Epithelial cell of proximal tubule (primary cell): ENCODE data around the gene PRCC. TPM values are rescaled to one million over a fixed set of nuclear protein-coding genes. Genes with fewer than 3 reads are reported as not detected.

ENCODE experiments used
- DNase-seq: peaks from one replicate; pipeline ENCODE4 v3.0.0-alpha.2; 2011; ENCODE audit warnings: low read depth
- H3K4me3 ChIP-seq: 2 replicates; pipeline ENCODE4 v1.5.1; 2011; ENCODE audit warnings: low read depth, mild to moderate bottlenecking, low read length
- total RNA-seq: library from RNA; depleted of rRNA; stranded (reverse); fragments of >200 nt; gene quantifications from 2 replicates; pipeline ENCODE4 v1.2.3, GENCODE V29; 2015
- TF ChIP-seq, protein P1 (sequence below): conservative IDR thresholded peaks from 2 replicates; pipeline ENCODE4 v1.5.1; 2012; ENCODE audit warnings: low read depth, mild to moderate bottlenecking, low read length

Gene PRCC
- total RNA-seq, 1 donor from 2014 or later = 49.5 TPM

DNA sequence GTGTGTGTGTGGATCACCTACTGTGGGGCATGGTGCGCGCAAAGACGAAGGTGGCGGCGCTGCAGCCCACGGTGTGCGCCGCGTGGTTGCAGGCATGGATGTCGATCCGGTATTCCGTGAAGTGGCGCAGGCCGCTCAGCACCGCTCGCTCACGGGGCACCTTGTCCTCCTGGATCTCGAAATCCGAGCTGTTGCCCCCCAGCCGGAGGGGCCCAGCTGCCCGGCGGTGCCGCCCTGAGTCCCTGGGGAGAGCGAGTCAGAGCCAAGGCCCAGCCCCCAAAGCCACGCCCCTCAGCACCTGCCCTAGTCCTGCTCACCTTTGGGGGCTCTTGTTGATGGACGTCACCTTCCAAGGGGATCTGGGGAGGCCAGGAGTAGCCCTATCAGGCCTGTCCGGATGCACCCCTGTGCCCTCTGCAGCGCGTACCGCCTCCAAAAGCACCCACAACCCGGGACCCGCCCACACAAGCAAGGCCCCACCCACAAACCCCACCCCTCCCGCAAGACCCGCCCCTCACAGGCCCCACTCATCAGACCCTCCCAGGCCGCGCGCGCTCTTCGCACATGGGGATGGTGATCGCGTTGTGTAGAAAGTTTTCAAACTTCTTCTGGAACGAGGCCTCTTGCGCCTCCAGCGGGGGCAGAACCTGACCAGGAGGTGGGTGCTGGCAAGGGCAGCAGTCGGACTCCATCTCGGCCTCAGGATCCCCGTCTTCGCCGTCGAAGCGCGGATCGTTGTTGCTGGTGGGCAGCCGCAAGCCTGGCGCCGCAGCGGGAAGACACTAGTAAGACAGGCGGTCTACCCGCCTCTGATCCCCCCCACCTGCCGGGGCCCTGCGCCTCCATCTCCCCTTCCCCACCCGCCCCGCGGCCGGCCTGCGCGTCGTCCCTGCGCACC lies 78.0 kb downstream of the PRCC start:
- DNase-seq = no peak
- TF ChIP-seq, protein P1, sequence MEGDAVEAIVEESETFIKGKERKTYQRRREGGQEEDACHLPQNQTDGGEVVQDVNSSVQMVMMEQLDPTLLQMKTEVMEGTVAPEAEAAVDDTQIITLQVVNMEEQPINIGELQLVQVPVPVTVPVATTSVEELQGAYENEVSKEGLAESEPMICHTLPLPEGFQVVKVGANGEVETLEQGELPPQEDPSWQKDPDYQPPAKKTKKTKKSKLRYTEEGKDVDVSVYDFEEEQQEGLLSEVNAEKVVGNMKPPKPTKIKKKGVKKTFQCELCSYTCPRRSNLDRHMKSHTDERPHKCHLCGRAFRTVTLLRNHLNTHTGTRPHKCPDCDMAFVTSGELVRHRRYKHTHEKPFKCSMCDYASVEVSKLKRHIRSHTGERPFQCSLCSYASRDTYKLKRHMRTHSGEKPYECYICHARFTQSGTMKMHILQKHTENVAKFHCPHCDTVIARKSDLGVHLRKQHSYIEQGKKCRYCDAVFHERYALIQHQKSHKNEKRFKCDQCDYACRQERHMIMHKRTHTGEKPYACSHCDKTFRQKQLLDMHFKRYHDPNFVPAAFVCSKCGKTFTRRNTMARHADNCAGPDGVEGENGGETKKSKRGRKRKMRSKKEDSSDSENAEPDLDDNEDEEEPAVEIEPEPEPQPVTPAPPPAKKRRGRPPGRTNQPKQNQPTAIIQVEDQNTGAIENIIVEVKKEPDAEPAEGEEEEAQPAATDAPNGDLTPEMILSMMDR = no peak
- no peak overlapping the region for H3K4me3 ChIP-seq

DNA sequence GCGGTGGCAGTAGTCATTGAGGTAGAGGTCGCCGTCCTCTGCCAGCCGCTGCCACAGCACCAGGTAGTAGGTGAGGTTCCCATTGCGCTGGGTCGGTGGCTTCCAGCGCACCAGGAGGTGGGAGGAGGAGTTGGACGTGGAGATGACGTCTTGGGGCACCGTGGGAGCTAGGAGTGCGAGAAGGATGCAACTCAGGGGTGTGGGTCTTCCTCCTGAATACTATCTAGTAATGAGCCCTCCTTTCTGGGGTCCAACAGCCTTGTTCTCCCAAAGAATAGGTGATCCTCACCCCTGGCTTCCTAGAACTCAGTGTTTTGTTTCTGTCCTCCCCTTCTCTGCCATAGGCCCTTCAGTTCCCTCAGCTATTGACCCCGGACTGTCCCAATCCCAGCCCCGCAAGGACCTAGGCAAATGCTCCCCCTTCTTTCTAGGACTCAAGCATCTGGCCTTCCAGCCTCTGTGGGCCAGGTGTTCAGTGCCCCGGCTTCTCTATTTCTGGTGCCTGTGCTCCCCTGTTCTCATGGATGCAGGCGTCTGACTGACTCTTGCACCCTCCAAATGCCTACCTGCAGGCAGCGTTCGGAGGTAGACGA lies 78.7 kb downstream of the PRCC start:
- TF ChIP-seq, protein P1 = no peak
- no peak for DNase-seq
- H3K4me3 ChIP-seq = no peak overlapping the region

DNA sequence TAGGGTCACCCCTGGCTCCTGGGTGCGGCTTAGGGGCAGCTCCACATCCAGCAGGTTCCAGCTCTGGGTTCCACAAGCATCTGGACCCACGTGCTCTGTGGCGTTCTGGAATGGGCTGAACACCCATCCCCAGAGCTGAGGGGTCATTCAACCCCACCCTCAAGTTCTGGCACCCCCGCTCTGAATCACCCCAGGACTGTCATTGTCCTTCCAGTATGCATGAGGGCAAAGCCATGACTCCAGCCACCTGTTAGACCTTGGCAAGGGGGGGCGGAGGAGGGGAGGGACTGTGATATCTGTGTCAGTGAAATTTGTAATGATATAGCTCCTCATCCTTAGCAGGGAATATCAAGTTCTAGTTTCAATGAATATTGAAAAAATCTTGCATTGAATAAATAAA lies 79.3 kb downstream of the PRCC start:
- TF ChIP-seq, protein P1 = no peak
- DNase-seq = no peak
- no peak overlapping the region for H3K4me3 ChIP-seq

DNA sequence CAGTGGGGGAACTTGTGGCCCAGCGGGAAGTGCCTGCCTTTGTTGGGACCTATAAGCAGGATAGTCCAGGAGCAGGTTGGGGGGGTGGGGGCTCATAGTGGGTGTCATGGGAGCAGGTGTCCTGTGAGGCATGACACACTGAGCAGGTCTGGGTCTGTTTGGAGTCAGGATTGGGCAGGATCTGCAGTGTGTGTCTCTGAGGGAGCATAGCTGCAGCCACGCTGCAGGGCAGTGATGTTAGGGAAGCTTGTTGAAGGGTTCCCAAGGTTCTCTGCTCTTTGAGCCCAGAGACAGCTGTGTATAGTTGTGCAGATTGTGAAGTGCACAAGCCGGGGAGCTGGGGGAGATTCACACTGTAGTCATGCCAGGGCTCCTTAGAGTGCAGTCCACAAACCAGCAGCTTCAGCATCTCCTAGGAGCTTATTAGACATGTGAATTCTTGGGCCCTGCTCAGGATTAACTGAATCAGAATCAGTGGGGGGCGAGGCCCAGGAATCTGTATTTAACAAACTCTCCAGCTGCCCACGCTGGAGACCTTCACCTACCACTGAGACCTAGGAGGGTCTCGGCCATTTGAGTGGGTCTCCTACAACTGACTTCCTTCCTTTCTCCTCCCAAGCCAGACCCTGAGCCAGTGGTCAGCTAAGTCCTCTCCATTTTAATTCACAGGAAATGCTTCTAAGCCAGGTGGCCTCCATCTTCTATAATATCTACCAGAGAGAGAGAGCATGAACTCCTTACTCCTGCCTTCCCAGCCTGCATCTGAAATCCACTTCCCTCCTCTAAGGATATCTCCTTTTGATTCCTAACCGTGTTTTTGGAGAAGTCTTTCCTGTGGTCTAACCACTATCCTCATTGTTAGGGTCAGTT lies 80.5 kb downstream of the PRCC start:
- no peak for DNase-seq
- H3K4me3 ChIP-seq = no peak overlapping the region
- TF ChIP-seq, protein P1 = no peak

DNA sequence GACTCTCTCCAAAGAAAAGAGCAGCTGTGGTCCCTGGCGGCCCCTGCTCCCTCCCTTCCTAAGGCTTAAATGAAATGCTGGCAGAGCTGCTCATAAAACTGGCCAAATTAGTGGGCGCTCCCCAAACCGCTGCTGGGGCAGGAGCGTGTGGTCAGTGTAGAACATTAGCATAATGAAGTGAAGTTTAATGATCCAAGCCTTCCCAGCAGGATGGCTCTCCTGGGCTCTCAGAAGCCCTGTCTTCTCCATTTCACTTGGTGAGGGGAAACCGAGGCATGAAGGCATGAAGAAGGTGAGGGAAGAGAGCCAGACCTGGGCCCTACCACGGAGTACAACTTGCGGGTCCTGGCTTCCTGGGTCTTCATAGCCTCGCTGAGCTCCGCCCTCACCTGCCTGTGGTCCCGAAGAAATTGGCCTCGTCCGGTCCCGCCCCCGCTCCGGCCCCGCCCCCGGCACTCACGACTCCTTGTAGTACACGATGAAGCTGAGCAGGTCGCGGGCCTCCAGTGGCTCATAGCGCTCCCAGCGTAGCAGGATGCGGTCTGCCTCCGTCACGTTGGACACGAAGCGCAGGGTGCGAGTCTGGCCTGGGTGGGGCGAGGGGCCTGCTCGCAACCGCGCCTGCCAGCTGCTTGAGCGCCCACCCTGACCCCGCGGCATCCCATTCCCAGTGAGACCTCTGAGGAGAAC lies 81.3 kb downstream of the PRCC start:
- H3K4me3 ChIP-seq = no peak overlapping the region
- TF ChIP-seq, protein P1 = no peak
- DNase-seq = no peak

DNA sequence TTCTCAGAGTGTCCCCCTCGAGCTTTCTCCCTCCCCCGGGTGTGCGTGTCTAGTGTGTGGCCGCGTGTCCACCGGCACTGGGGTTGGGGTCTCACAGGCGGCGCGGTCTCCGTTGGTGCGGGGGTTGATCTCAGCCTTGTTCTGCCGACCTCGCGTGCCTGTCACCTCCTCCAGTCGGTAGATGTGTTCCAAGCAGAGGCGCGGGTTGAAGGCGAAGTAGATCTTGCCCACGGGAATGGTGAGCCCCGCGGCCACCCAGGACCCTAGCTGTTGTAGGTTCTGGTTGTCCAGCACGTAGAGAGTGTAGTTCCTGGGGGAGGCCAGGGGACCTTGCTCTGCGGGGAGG lies 81.8 kb downstream of the PRCC start:
- no peak for DNase-seq
- TF ChIP-seq, protein P1 = no peak
- no peak overlapping the region for H3K4me3 ChIP-seq
